Astrocyte of the cerebellum (primary cell): ENCODE measurements around the gene C1QTNF1.

Source experiments
- DNase-seq: peaks from one replicate; pipeline ENCODE4 v3.0.0-alpha.2; 2011; ENCODE audit warnings: low read depth
- H3K4me3 ChIP-seq: 2 replicates; pipeline ENCODE4 v1.5.1; 2011; ENCODE audit warnings: mild to moderate bottlenecking, low read depth, low read length, moderate library complexity
- CTCF ChIP-seq: IDR thresholded peaks from 2 replicates; pipeline ENCODE4 v1.5.1; 2012; ENCODE audit warnings: low read length, low read depth, moderate library complexity, mild to moderate bottlenecking; ENCODE audit errors: missing control alignments
- in situ Hi-C: cut with HindIII; loops from 2 replicates; pipeline ENCODE4 v1.10.0; 2017; ENCODE audit warnings: low sequenced_read_pairs

The C1QTNF1 gene

GRCh38 chr17:78993981-78994671 lies 29.8 kb upstream of the C1QTNF1 start:
- in situ Hi-C loops, result no loop called here
- H3K4me3 ChIP-seq, result no peak overlapping the region
- no peak for DNase-seq
- no peak for TF ChIP-seq CTCF

GRCh38 chr17:78995022-78995760 lies 28.8 kb upstream of the C1QTNF1 start:
- in situ Hi-C loops, result no loop called here
- no peak for DNase-seq
- TF ChIP-seq CTCF, result no peak
- H3K4me3 ChIP-seq, result no peak overlapping the region

- DNase-seq, result no peak
- in situ Hi-C loops, result no loop called here
- H3K4me3 ChIP-seq, result no peak overlapping the region
- TF ChIP-seq CTCF, result no peak
Measured at GRCh38 chr17:78995761-78996451, 28.1 kb upstream of the C1QTNF1 start.

GRCh38 chr17:78996781-78997201 lies 27.2 kb upstream of the C1QTNF1 start:
- in situ Hi-C loops, result no loop called here
- no peak overlapping the region for H3K4me3 ChIP-seq
- no peak for DNase-seq
- TF ChIP-seq CTCF, result no peak

- in situ Hi-C loops, result no loop called here
- no peak for TF ChIP-seq CTCF
- H3K4me3 ChIP-seq, result no peak overlapping the region
- no peak for DNase-seq
Measured at GRCh38 chr17:78997231-78997741, 26.7 kb upstream of the C1QTNF1 start.

GRCh38 chr17:78997881-78998280 lies 26.1 kb upstream of the C1QTNF1 start:
- no peak for TF ChIP-seq CTCF
- in situ Hi-C loops, result no loop called here
- no peak for DNase-seq
- H3K4me3 ChIP-seq, result no peak overlapping the region
